ENCODE data around the gene TSEN15. TPM values are rescaled to one million over a fixed set of nuclear protein-coding genes. Genes with fewer than 3 reads are reported as not detected.
A peak's percentile ranks its signal among the peaks of the same experiment; 100 is the strongest.

Gene TSEN15
- total and polyA plus RNA-seq, 9 of the 15 experiments (the other 6 are each of a cell fraction or from before 2014, with no cell fraction given), result 25.6 to 121 (median 91.3) TPM

- 0 out of 4 replicates have a peak, but pooled peaks of 1 of the 2 experiments have one; percentile 13 for TF ChIP-seq MLLT1 (IDR thresholded peaks at IDR 0.05)
- TF ChIP-seq NCOR1 (IDR thresholded peaks at IDR 0.05), result no peak
- no peak for TF ChIP-seq GTF2A2 (tag; IDR thresholded peaks at IDR 0.05)
- TF ChIP-seq HIVEP1 (CRISPR knock-in tag; IDR thresholded peaks at IDR 0.05), result 0 out of 2 replicates have a peak, but pooled peaks have one; percentile 33
- TF ChIP-seq AFF4 (CRISPR knock-in tag; IDR thresholded peaks at IDR 0.05), result peak; percentile 11
- TF ChIP-seq ZNF184 (CRISPR knock-in tag; IDR thresholded peaks at IDR 0.05), result no peak
- no peak for TF ChIP-seq POU5F1 (IDR thresholded peaks at IDR 0.05; ENCODE audit: borderline replicate concordance, low read depth, low read length, partially characterized antibody)
- TF ChIP-seq DDX20 (tag; IDR thresholded peaks at IDR 0.05; ENCODE audit: low read depth), result no peak
- 0 out of 2 replicates have a peak, but pooled peaks have one; percentile 6 for TF ChIP-seq JUN (IDR thresholded peaks at IDR 0.05; ENCODE audit: borderline replicate concordance, low read depth, low read length)
- peak; percentile 72; the same call in 1 of the 2 replicates for TF ChIP-seq JUN (CRISPR knock-in tag; IDR thresholded peaks at IDR 0.05; ENCODE audit: borderline replicate concordance)
- TF ChIP-seq ZNF668 (CRISPR knock-in tag; IDR thresholded peaks at IDR 0.05), result no peak
- no peak for TF ChIP-seq ZHX1 (conservative IDR thresholded peaks at IDR 0.05; ENCODE audit: low read length)
- TF ChIP-seq ZEB2 (IDR thresholded peaks at IDR 0.05), result peak; percentile 91
- TF ChIP-seq ZNF699 (CRISPR knock-in tag; IDR thresholded peaks at IDR 0.05; ENCODE audit: insufficient replicate concordance), result no peak
- no peak for TF ChIP-seq ZNF347 (CRISPR knock-in tag; IDR thresholded peaks at IDR 0.05; ENCODE audit: low read depth)
- TF ChIP-seq ELF1 (tag; IDR thresholded peaks at IDR 0.05), result no peak
- no peak for TF ChIP-seq MCM5 (IDR thresholded peaks at IDR 0.05; ENCODE audit: low read depth)
- no peak for TF ChIP-seq FIP1L1 (IDR thresholded peaks at IDR 0.05; ENCODE audit: low read depth, low read length, poor library complexity, severe bottlenecking)
- TF ChIP-seq SMAD4 (CRISPR knock-in tag; conservative IDR thresholded peaks at IDR 0.05), result peak; percentile 68
- TF ChIP-seq SMAD3 (CRISPR knock-in tag; conservative IDR thresholded peaks at IDR 0.05), result no peak
- no peak for TF ChIP-seq KLF6 (CRISPR knock-in tag; IDR thresholded peaks at IDR 0.05; ENCODE audit: borderline replicate concordance)
Observed at GRCh38 chr1:184035719-184036516, 15.6 kb upstream of the TSEN15 start (continued).

Measured in K562 (cell line).